Skeletal muscle tissue (tissue), 4 donors: ENCODE data around the gene FCHSD2. TPM values are rescaled to one million over a fixed set of nuclear protein-coding genes. Genes with fewer than 3 reads are reported as not detected.

ENCODE experiments used
- H3K27ac ChIP-seq: one replicate; pipeline ENCODE4 v1.7.0; 2013; ENCODE audit warnings: mild to moderate bottlenecking, low read depth, low read length, inconsistent platforms
- H3K27me3 ChIP-seq, 3 donors: one replicate each; pipeline ENCODE4 v1.7.0; 2013; ENCODE audit warnings: low read length in 3 of 3; ENCODE audit not compliant: control insufficient read depth in 3 of 3, insufficient read depth in 3 of 3
- H3K36me3 ChIP-seq, 3 donors: one replicate each; pipeline ENCODE4 v1.7.0; 2013; ENCODE audit warnings: low read length in 3 of 3; ENCODE audit not compliant: control insufficient read depth in 3 of 3, insufficient read depth in 3 of 3
- H3K4me1 ChIP-seq, 3 donors: one replicate each; pipeline ENCODE4 v1.7.0; 2013; ENCODE audit warnings: low read length in 3 of 3, mild to moderate bottlenecking in 3 of 3; ENCODE audit not compliant: control insufficient read depth in 3 of 3, insufficient read depth in 3 of 3
- H3K4me3 ChIP-seq, 3 donors: one replicate each; pipeline ENCODE4 v1.7.0; 2013; ENCODE audit warnings: low read length in 3 of 3
- H3K9ac ChIP-seq, 3 donors: one replicate each; pipeline ENCODE4 v1.7.0; 2013; ENCODE audit warnings: low read length in 3 of 3, mild to moderate bottlenecking in 3 of 3, moderate library complexity in 2 of 3, low read depth in 1 of 3
- H3K9me3 ChIP-seq, 3 donors: one replicate each; pipeline ENCODE4 v1.7.0; 2013; ENCODE audit warnings: low read length in 3 of 3; ENCODE audit not compliant: control insufficient read depth in 3 of 3
- total RNA-seq: library from RNA; depleted of rRNA; stranded (reverse); fragments of >200 nt; gene quantifications from one replicate; pipeline ENCODE4 v1.2.3, GENCODE V29; 2014
- donor health status: Osteomylitis.

The FCHSD2 gene
- total RNA-seq, 1 donor from 2014 or later: 19.8 TPM

DNA sequence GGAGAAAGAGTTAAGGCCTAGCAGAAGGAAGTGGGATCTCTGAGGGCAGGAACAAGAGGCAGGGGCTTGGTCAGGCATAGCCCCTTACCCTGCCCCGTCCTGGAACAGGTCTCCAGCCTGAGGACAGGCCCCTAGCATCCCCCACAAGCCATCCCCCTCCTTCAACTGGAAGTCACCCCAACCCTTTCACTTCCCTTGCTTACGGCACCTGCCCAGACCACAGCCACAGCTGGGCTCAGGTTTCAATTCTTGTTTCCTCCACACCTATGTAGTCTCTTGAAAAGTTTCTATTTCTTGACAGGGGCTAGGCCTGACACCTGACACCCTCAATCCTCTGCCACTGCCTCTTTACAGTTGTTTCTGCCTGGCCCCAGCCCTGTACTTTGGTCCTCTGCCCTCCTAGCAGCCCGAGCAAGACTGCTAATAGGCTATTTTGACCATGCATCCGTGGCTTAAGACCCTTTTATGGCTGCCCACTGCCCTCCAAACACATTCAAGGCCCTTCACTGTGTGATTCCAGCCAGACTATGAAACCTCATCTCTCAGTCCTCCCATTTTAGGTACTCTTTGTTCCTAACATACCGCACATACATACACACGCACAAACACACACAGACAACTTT is 10.9 kb upstream of the FCHSD2 start:
- Histone ChIP-seq H3K27ac (peak overlapping the region; percentile 64), H3K9ac (peak overlapping the region; percentile 1 to 39 (median 37)), H3K27me3 (no peaks in the 10 kb centered on the region), H3K36me3 (no peaks in the 10 kb centered on the region), H3K9me3 (no peaks in the 10 kb centered on the region), H3K4me1 (peaks cover 54 to 79% (median 63%) of the 10 kb centered on the region in 3 donors), H3K4me3 (peak overlapping the region in 1 of 3 donors; percentile 20)

- no peak overlapping the region for H3K9ac ChIP-seq
- no peaks in the 10 kb centered on the region for H3K36me3 ChIP-seq
- peaks cover 55 to 79% (median 63%) of the 10 kb centered on the region in 3 donors for H3K4me1 ChIP-seq
- no peaks in the 10 kb centered on the region for H3K9me3 ChIP-seq
- no peak overlapping the region for H3K4me3 ChIP-seq
- peak overlapping the region; percentile 64 for H3K27ac ChIP-seq
- H3K27me3 ChIP-seq: no peaks in the 10 kb centered on the region
Measured at GRCh38 chr11:73152086-73152853, 10.2 kb upstream of the FCHSD2 start.

DNA sequence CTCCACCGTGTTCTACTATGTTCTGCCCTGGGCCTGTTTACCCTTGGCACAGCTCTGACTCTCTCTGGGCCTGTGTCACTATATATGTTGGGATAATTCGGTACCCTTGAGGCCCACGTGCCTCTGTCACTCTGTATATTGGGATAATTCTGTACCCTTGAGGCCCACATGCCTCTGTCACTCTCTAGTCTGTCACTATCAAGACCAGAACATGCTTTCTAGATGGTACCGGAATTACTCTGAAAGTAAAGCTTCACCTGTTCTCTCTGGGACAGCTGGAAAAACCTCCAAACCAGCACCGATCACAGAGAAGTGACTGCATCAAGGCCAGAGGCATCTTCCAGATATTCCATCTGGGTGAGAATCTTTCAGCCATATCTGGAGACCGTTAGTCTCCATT is 9.3 kb upstream of the FCHSD2 start:
- H3K27ac ChIP-seq: no peak overlapping the region
- H3K4me1 ChIP-seq: peaks cover 50 to 79% (median 60%) of the 10 kb centered on the region in 3 donors
- no peaks in the 10 kb centered on the region for H3K36me3 ChIP-seq
- H3K9me3 ChIP-seq: no peaks in the 10 kb centered on the region
- H3K27me3 ChIP-seq: no peaks in the 10 kb centered on the region
- H3K4me3 ChIP-seq: no peak overlapping the region
- H3K9ac ChIP-seq: no peak overlapping the region

DNA sequence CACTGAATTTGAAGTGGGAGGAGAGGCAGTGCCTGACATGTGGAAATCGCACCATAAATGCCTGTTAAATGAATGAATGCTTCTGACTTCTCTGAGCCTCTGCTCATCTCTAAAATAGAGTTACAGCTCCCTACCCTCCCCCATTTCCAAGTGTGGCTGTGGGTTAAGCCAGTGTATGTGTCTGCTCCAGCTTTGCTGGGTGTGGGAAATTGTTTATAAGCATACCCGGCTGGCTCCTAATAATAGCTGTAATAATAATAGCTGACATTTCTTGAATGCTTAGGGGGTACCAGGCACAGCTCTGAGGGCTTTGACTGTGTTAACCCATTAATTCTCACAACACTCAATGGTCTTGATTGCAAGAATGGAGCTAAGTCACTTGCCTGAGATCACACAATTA is 7.0 kb upstream of the FCHSD2 start:
- peak overlapping the region in 2 of 3 donors; percentile 13 to 74 for H3K9ac ChIP-seq
- H3K36me3 ChIP-seq: no peaks in the 10 kb centered on the region
- H3K4me1 ChIP-seq: peaks cover 44 to 76% (median 56%) of the 10 kb centered on the region in 3 donors
- no peaks in the 10 kb centered on the region for H3K27me3 ChIP-seq
- H3K27ac ChIP-seq: peak overlapping the region; percentile 80
- no peak overlapping the region for H3K4me3 ChIP-seq
- H3K9me3 ChIP-seq: no peaks in the 10 kb centered on the region

DNA sequence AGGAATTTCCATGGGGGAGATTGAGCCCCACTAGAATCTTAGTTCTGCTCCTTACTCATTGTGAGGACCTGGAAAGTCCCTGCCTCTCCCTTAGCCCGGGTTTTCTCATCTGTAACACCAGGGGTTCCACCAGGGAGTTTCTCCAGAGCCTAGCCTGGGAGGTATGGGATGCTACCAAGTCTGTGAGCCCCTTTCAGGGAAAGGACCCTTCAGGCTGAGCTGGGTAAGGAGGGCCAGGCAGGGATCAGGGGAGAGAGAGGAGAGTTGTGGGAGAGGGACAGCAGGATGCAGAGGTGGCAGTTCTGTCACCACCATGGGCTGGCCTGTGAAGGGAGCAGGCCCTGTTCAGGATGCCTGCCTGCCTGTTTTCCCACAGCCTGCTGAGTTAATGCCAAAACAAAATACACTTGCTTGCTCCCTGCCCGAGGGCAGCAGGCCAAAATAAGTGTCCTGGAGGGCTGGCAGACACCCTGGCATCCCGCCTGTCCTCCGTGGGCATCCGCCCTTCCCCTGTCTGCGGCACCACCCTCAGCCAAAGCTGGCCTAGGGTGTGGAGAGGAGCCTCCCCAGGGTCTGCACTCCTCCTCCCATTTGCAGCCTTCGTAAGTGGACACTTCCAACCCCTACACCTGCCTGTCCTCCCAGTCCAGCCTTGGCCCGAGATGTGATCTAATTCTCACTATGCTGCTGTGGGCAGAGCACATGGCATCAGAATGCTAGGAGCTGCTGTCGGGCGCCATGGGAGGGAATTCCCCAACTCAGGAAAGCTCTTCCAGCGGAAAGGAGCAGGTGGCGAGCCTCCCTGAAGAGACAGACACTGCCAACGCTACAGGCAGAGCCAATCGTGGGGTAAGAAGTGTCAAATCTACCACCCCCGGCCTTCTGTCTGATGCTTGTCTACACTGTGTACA is 5.9 kb upstream of the FCHSD2 start:
- Histone ChIP-seq H3K27me3 (no peaks in the 10 kb centered on the region), H3K9me3 (no peaks in the 10 kb centered on the region), H3K36me3 (no peaks in the 10 kb centered on the region), H3K4me3 (peak overlapping the region in 2 of 3 donors; percentile 21 to 49), H3K4me1 (peaks cover 40 to 75% (median 49%) of the 10 kb centered on the region in 3 donors), H3K27ac (peak overlapping the region; percentile 80), H3K9ac (peak overlapping the region; percentile 25 to 74 (median 32))

DNA sequence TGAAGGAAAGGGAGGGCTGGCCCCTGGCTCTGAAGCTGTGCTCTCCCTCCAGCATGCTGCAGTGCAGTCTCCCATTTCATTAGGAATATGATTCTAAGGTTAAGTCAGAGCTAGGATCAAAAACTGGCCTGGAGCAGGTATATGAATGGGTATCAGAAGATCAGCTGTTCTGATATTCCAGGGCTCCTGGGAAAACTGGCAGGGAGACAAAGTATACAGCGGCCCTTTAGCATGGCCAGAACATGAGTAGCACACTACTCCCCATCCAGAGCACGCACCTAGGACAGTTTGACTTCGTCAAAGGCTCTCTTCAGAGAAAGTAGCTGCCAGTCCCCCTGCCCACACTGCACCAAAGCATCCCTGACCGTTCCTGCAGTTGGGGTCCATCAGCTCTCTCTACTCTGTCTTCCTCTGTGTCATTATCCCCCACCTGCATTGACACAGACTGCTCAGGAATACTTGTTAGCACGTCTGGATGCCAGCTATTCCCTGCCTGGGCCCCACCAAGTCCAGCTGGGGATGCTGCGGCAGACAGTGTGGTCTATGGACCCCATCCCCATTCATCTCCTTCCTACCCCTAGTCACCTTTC is 4.0 kb upstream of the FCHSD2 start:
- Histone ChIP-seq H3K27ac (no peak overlapping the region), H3K27me3 (no peaks in the 10 kb centered on the region), H3K4me1 (peaks cover 39 to 69% (median 42%) of the 10 kb centered on the region in 3 donors), H3K9ac (peak overlapping the region in 1 of 3 donors; percentile 50), H3K9me3 (no peaks in the 10 kb centered on the region), H3K4me3 (no peak overlapping the region), H3K36me3 (no peaks in the 10 kb centered on the region)

DNA sequence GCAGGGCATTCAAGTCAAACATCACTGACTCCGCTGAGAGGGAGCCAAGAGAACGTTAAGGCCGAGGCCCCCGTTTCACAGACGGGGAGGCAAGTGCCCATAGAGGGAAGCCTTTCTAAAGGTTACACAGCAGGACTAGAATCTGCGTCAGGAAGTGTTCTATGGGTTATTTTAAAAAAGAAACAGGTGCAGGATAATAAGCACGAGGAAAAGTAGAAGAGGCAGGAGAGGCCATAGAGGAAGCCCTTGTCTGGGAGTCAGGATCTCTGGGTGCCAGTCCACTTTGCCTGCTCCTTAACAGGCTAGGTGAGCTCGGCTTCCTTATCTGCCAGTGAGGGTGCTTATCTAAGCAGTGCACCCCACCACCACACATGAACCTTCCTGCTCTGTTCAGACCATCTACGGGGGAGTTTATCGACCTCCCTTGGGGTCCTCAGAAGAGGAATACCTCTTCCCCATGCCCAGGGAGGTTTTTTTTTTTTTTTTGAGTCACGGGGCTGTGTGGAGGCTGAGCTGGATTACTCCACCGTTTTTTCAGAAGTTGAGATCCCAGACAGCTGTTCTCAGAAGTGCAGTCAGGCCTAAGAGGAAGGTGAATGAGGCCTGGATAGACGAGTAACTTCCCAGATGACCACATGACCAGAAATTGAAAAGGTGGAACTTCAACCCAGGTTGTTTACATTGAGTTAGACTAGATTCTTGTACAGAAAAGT is 1.2 kb upstream of the FCHSD2 start:
- Histone ChIP-seq H3K27me3 (no peaks in the 10 kb centered on the region), H3K4me1 (peaks cover 31 to 56% (median 33%) of the 10 kb centered on the region in 3 donors), H3K36me3 (peaks cover 0 to 5% (median 0%) of the 10 kb centered on the region in 3 donors), H3K4me3 (peak overlapping the region; percentile 75 to 90 (median 88)), H3K27ac (peak overlapping the region; percentile 94), H3K9me3 (no peaks in the 10 kb centered on the region), H3K9ac (peak overlapping the region; percentile 74 to 94 (median 88))

- H3K36me3 ChIP-seq: peaks cover 0 to 5% (median 0%) of the 10 kb centered on the region in 3 donors
- H3K27me3 ChIP-seq: no peaks in the 10 kb centered on the region
- H3K9ac ChIP-seq: peak overlapping the region; percentile 85 to 94 (median 85)
- peaks cover 18 to 38% (median 21%) of the 10 kb centered on the region in 3 donors for H3K4me1 ChIP-seq
- H3K27ac ChIP-seq: peak overlapping the region; percentile 94
- no peaks in the 10 kb centered on the region for H3K9me3 ChIP-seq
- H3K4me3 ChIP-seq: peak overlapping the region; percentile 84 to 90 (median 88)
Measured at GRCh38 chr11:73141309-73142127, 600 bp downstream of the FCHSD2 start.
